Activated naive CD4-positive, alpha-beta T cell treated with anti-CD3 and anti-CD28 coated beads, Interleukin-2, amount 50 U/mL, for 24 hours (primary cell): ENCODE measurements around the gene C22orf23.

Source experiments
- H3K27ac Mint-ChIP-seq: one replicate; pipeline ENCODE4 v1.8.0; 2021; ENCODE audit warnings: mild to moderate bottlenecking, mixed read lengths
- H3K27me3 Mint-ChIP-seq: one replicate; pipeline ENCODE4 v1.8.0; 2021; ENCODE audit warnings: mixed read lengths
- H3K36me3 Mint-ChIP-seq: one replicate; pipeline ENCODE4 v1.8.0; 2021; ENCODE audit warnings: mixed read lengths
- H3K4me1 Mint-ChIP-seq: one replicate; pipeline ENCODE4 v1.8.0; 2021; ENCODE audit warnings: mixed read lengths
- H3K4me3 Mint-ChIP-seq: one replicate; pipeline ENCODE4 v1.8.0; 2021; ENCODE audit warnings: mild to moderate bottlenecking, mixed read lengths
- H3K9me3 Mint-ChIP-seq: one replicate; pipeline ENCODE4 v1.8.0; 2021; ENCODE audit warnings: mixed read lengths

C22orf23 gene

GRCh38 chr22:37906364-37907008 is 46.9 kb downstream of the C22orf23 start:
- peak overlapping the region; percentile 77 for H3K27ac Mint-ChIP-seq
- peaks cover 33% of the 10 kb centered on the region for H3K4me1 Mint-ChIP-seq
- H3K9me3 Mint-ChIP-seq, result no peaks in the 10 kb centered on the region
- no peaks in the 10 kb centered on the region for H3K27me3 Mint-ChIP-seq
- no peaks in the 10 kb centered on the region for H3K36me3 Mint-ChIP-seq
- H3K4me3 Mint-ChIP-seq, result peak overlapping the region; percentile 79

DNA sequence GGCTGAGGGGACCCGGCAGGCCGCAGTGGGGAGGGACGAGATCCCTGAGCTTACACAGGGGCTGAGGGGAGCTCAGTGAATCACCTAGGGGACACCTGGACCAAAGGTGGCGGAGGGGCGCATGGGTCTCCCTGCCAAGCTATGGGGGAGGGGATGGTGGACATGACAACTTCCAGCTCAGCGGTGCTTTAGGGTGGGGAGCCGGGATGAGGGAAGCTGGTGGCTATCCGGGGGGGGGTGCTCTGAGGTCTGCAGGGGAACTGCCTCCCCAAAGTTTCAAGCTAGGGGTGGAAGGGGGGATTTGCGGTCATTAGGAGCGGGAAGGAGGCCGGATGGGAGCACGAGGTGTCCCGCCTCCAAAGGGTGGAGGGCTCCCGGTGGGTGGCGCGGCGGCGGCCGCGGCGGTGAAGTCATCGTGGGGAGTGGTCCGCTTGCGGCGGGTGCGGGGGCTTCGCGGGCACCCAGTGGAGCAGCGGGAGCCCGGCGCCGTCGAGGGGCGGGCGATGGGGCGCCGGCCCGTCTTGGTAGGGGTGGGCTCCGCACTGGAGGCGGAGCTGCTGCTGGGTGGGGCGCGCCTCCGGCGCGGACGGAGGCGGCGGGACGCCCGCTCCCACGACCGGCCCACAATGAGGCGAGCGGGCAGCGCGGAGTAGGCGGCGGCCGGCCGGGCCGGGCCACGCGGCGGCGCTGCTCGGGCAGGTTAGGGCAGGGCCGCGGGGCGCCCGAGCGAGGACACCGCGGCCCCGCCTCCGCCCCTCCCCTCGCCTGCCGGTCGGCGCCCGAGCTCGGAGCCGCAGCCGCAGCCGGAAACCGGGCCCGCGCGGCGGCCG is 47.7 kb downstream of the C22orf23 start, which contains the start of gene MICALL1:
Gene MICALL1 (plus strand): TSS at position 764 of the 830 bp plus-strand sequence. CDS start 126 bp downstream, outside the sequence.
- Mint-ChIP-seq H3K36me3 (no peaks in the 10 kb centered on the region), H3K27ac (peak within 1 kb of the TSS; percentile 77), H3K27me3 (no peaks in the 10 kb centered on the region), H3K4me1 (peaks cover 30% of the 10 kb centered on the region), H3K4me3 (peak within 1 kb of the TSS; percentile 80), H3K9me3 (no peaks in the 10 kb centered on the region)

GRCh38 chr22:37904572-37905533 is 48.5 kb downstream of the C22orf23 start:
- Mint-ChIP-seq H3K36me3 (no peaks in the 10 kb centered on the region), H3K4me3 (peak overlapping the region; percentile 80), H3K27me3 (no peaks in the 10 kb centered on the region), H3K4me1 (peaks cover 27% of the 10 kb centered on the region), H3K9me3 (no peaks in the 10 kb centered on the region), H3K27ac (peak overlapping the region; percentile 72)

- Mint-ChIP-seq H3K9me3 (no peaks in the 10 kb centered on the region), H3K4me1 (peaks cover 26% of the 10 kb centered on the region), H3K27ac (no peak overlapping the region), H3K36me3 (no peaks in the 10 kb centered on the region), H3K4me3 (no peak overlapping the region), H3K27me3 (no peaks in the 10 kb centered on the region)
These were observed 54.8 kb downstream of the C22orf23 start for GRCh38 chr22:37898441-37899181.

GRCh38 chr22:37897807-37898206 is 55.6 kb downstream of the C22orf23 start:
- H3K4me1 Mint-ChIP-seq, result peaks cover 26% of the 10 kb centered on the region
- H3K9me3 Mint-ChIP-seq, result no peaks in the 10 kb centered on the region
- H3K36me3 Mint-ChIP-seq, result no peaks in the 10 kb centered on the region
- H3K4me3 Mint-ChIP-seq, result no peak overlapping the region
- no peaks in the 10 kb centered on the region for H3K27me3 Mint-ChIP-seq
- no peak overlapping the region for H3K27ac Mint-ChIP-seq

- Mint-ChIP-seq H3K4me3 (no peak overlapping the region), H3K27ac (peak overlapping the region; percentile 51), H3K9me3 (no peaks in the 10 kb centered on the region), H3K36me3 (peaks cover under 1% of the 10 kb centered on the region), H3K27me3 (no peaks in the 10 kb centered on the region), H3K4me1 (peaks cover 26% of the 10 kb centered on the region)
These were observed 56.5 kb downstream of the C22orf23 start for GRCh38 chr22:37896939-37897338.

DNA sequence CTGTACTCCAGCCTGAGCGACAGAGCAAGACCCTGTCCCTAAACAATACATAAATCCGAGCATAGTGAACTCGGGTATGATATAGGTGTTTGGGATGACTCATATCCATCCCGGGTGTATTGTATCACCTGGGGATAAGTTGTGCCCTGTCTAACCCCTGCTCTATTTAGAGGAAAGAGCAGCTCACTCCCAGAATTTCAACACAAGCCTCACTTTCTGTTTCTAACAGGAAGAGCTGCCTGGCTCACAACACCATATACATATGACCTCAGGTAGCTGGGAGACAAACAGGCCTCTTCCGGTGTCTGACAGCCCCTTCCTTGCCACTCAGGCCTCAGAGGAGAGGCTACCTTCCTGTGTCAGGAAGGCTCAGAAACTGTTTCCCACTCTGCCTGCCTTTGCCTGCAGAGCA is 57.2 kb downstream of the C22orf23 start:
- Mint-ChIP-seq H3K4me3 (peak overlapping the region; percentile 44), H3K9me3 (no peaks in the 10 kb centered on the region), H3K27me3 (no peaks in the 10 kb centered on the region), H3K27ac (peak overlapping the region; percentile 72), H3K4me1 (peaks cover 26% of the 10 kb centered on the region), H3K36me3 (peaks cover 4% of the 10 kb centered on the region)

DNA sequence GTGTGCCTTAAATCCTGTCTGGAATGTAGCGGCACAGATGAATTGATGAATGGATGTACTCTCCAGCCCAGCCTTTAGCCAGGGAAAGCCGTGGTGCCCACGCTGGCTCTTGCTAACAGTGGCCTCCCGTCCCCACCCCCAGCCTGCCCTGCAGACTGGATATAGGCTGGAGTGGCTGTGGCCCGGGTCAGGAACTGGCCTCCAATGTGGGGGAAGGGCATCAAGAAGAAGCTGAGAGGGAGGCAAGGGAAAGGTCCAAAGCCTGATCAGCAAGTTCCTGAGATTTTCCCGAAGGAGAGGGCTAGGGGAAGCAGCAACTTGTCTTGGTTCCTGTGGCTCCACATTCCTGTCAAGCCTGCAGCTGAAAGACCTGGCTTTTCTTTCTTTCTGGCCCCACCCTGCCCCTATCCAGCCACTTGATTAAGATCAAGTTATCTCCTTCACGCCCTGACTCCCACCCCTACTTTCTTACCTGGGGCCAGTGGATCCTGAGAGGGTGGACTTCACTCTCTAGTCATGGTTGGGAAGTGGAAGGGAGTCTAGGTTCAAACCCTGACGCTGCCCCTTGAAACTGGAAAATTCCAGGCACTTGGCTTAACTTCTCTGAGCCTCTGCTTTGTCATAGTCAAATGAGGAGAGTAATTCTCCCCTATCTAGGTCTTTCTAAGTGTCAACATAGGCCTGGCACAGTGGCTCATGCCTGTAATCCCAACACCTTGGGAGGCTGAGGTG is 58.3 kb downstream of the C22orf23 start:
- Mint-ChIP-seq H3K4me3 (no peak overlapping the region), H3K27me3 (no peaks in the 10 kb centered on the region), H3K4me1 (peaks cover 26% of the 10 kb centered on the region), H3K36me3 (peaks cover 4% of the 10 kb centered on the region), H3K27ac (peak overlapping the region; percentile 32), H3K9me3 (no peaks in the 10 kb centered on the region)

GRCh38 chr22:37893583-37893983 is 59.8 kb downstream of the C22orf23 start:
- peaks cover 4% of the 10 kb centered on the region for H3K36me3 Mint-ChIP-seq
- H3K4me3 Mint-ChIP-seq, result no peak overlapping the region
- H3K27me3 Mint-ChIP-seq, result no peaks in the 10 kb centered on the region
- H3K27ac Mint-ChIP-seq, result no peak overlapping the region
- peaks cover 26% of the 10 kb centered on the region for H3K4me1 Mint-ChIP-seq
- no peaks in the 10 kb centered on the region for H3K9me3 Mint-ChIP-seq
